Smooth muscle cell (in vitro differentiated cells): ENCODE measurements around the gene BCR. TPM values are rescaled to one million over a fixed set of nuclear protein-coding genes. Genes with fewer than 3 reads are reported as not detected.

Experiments used
- DNase-seq: peaks from one replicate; lab custom pipeline; 2025; ENCODE audit not compliant: unreplicated experiment; lab: John Stamatoyannopoulos, UW
- H2AFZ ChIP-seq: fragments of 200-600 bp; sonication (generic); 2 replicates; pipeline ENCODE4 v1.6.0; 2016; ENCODE audit warnings: antibody characterized with exemption, low read depth, mild to moderate bottlenecking
- H3F3A ChIP-seq: fragments of 200-600 bp; sonication (generic); 2 replicates; pipeline ENCODE4 v1.6.0; 2017; ENCODE audit warnings: antibody characterized with exemption, low read depth
- H3K27ac ChIP-seq: fragments of 200-600 bp; sonication (generic); 2 replicates; pipeline ENCODE4 v1.5.1; 2016; ENCODE audit warnings: low read depth, mild to moderate bottlenecking
- H3K27me3 ChIP-seq: fragments of 200-600 bp; sonication (generic); 2 replicates; pipeline ENCODE4 v1.6.1; 2016; ENCODE audit warnings: low read depth, mild to moderate bottlenecking
- H3K36me3 ChIP-seq: fragments of 200-600 bp; sonication (generic); 2 replicates; pipeline ENCODE4 v1.5.1; 2016; ENCODE audit warnings: low read depth
- H3K4me1 ChIP-seq: fragments of 200-600 bp; sonication (generic); 2 replicates; pipeline ENCODE4 v1.5.1; 2016; ENCODE audit warnings: low read depth
- H3K4me2 ChIP-seq: fragments of 200-600 bp; sonication (generic); 2 replicates; pipeline ENCODE4 v1.6.0; 2016; ENCODE audit warnings: mild to moderate bottlenecking
- H3K4me3 ChIP-seq: fragments of 200-600 bp; sonication (generic); 2 replicates; pipeline ENCODE4 v1.5.1; 2016; ENCODE audit warnings: mild to moderate bottlenecking
- H3K79me2 ChIP-seq: fragments of 200-600 bp; sonication (generic); 2 replicates; pipeline ENCODE4 v1.6.0; 2016; ENCODE audit warnings: low read depth, mild to moderate bottlenecking
- H3K9ac ChIP-seq: fragments of 200-600 bp; sonication (generic); 2 replicates; pipeline ENCODE4 v1.6.0; 2016; ENCODE audit warnings: low read depth
- H3K9me3 ChIP-seq: fragments of 200-600 bp; sonication (generic); replicated peaks from 2 replicates; pipeline ENCODE4 v1.5.1; 2016; ENCODE audit warnings: low read depth
- H4K20me1 ChIP-seq: fragments of 200-600 bp; sonication (generic); 2 replicates; pipeline ENCODE4 v1.6.0; 2016; ENCODE audit warnings: low read depth
- CTCF ChIP-seq: fragments of 200-600 bp; sonication (generic); IDR thresholded peaks from 2 replicates; pipeline ENCODE4 v1.5.1; 2017; ENCODE audit warnings: borderline replicate concordance, mild to moderate bottlenecking, antibody characterized with exemption; ENCODE audit not compliant: insufficient read depth, poor library complexity, severe bottlenecking
- WGBS: methylation state at CpG from one replicate; pipeline ENCODE4 v1.1.7; 2016; ENCODE audit warnings: low lambda C conversion rate; 5-methylcytosine and 5-hydroxymethylcytosine counted together
- polyA plus RNA-seq: library from polyadenylated mRNA; unstranded; fragments of >200 nt; fragmentation: Nextera tagmentation; extraction: Ambion mirVana; gene quantifications from 2 replicates; pipeline ENCODE4 v1.2.1, GENCODE V29; 2016
- total RNA-seq: library from RNA; depleted of rRNA; stranded (reverse); fragments of >200 nt; gene quantifications from 2 replicates; pipeline ENCODE4 v1.2.3, GENCODE V29; 2014

Gene BCR
- total and polyA plus RNA-seq, 2 experiments from 2014 or later = 11.1 to 13.4 TPM

GRCh38 chr22:23263651-23264555, 83.6 kb downstream of the BCR start:
- H3K4me3 ChIP-seq = no peak overlapping the region
- H3K36me3 ChIP-seq = no peaks in the 10 kb centered on the region
- peaks cover 49% of the 10 kb centered on the region for H4K20me1 ChIP-seq
- 95% methylated on average over 20 of the region's 20 CpGs for WGBS
- H3F3A ChIP-seq = no peaks in the 10 kb centered on the region
- no peaks in the 10 kb centered on the region for H3K9me3 ChIP-seq
- no peak overlapping the region for H3K27ac ChIP-seq
- H3K4me1 ChIP-seq = no peaks in the 10 kb centered on the region
- H2AFZ ChIP-seq = no peak overlapping the region
- no peak overlapping the region for H3K9ac ChIP-seq
- DNase-seq = no peak
- H3K27me3 ChIP-seq = no peaks in the 10 kb centered on the region
- no peak overlapping the region for H3K4me2 ChIP-seq
- no peak for TF ChIP-seq CTCF
- H3K79me2 ChIP-seq = no peaks in the 10 kb centered on the region

DNA sequence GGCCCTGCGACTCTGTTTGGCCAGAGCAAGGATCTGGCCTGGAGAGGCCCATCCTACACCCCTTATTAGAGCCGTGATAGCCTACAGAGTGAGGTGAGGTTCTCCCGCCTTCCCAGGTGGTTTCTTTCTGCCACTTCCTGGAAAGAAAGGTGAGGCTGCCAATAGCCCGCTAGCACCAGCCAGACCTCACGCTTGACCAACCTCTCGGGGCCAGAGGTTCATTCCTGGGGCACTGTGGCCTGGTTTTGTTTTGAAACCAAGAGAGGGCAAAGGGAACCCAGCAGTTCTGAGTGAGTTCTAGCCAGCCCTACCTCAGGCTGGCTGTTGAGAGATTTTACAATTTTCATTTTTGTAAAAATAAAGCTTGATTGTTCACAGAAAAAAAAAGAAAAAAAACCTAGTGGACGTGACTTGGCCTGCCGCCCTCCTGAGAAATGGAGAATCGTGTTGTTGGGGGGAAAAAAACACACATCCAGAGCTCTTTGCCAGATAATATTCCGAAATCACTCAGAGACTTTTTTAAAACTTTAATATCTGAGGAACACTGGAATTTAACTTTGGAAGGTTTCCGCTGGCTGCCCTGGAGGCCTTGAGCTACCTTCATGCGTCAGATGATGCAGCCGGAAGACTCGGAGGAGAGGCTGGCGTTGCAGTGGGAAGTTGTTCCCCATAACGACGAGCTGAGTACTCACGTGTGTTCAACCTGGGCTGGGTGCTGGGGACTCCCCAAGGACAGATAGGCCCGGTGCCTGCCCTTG, 84.5 kb downstream of the BCR start:
- no peak for TF ChIP-seq CTCF
- WGBS = 86% methylated on average over 19 of the region's 19 CpGs
- DNase-seq = no peak
- Histone ChIP-seq H3K9ac (no peak overlapping the region), H4K20me1 (peaks cover 40% of the 10 kb centered on the region), H3F3A (no peaks in the 10 kb centered on the region), H3K4me1 (no peaks in the 10 kb centered on the region), H3K27ac (no peak overlapping the region), H3K79me2 (no peaks in the 10 kb centered on the region), H3K4me3 (no peak overlapping the region), H3K36me3 (no peaks in the 10 kb centered on the region), H3K4me2 (no peak overlapping the region), H2AFZ (no peak overlapping the region), H3K9me3 (no peaks in the 10 kb centered on the region), H3K27me3 (no peaks in the 10 kb centered on the region)

GRCh38 chr22:23265368-23265700, 85.0 kb downstream of the BCR start:
- Histone ChIP-seq H3K36me3 (no peaks in the 10 kb centered on the region), H2AFZ (no peak overlapping the region), H3K4me3 (no peak overlapping the region), H3K79me2 (no peaks in the 10 kb centered on the region), H3K9ac (no peak overlapping the region), H3F3A (no peaks in the 10 kb centered on the region), H3K27ac (no peak overlapping the region), H3K9me3 (no peaks in the 10 kb centered on the region), H3K27me3 (no peaks in the 10 kb centered on the region), H3K4me2 (no peak overlapping the region), H4K20me1 (peaks cover 35% of the 10 kb centered on the region), H3K4me1 (peaks cover 2% of the 10 kb centered on the region)
- TF ChIP-seq CTCF = no peak
- DNase-seq = no peak
- whole genome bisulfite sequencing = 97% methylated on average over 7 of the region's 7 CpGs
